ENCODE measurements around the gene PLEKHG5.
A peak's percentile ranks its signal among the peaks of the same experiment; 100 is the strongest.
"Not testable (repeated sequence)": the region's sequence is repeated elsewhere in the genome, so short reads cannot be mapped to it uniquely, and the experiment has no call there.

PLEKHG5 gene

DNA sequence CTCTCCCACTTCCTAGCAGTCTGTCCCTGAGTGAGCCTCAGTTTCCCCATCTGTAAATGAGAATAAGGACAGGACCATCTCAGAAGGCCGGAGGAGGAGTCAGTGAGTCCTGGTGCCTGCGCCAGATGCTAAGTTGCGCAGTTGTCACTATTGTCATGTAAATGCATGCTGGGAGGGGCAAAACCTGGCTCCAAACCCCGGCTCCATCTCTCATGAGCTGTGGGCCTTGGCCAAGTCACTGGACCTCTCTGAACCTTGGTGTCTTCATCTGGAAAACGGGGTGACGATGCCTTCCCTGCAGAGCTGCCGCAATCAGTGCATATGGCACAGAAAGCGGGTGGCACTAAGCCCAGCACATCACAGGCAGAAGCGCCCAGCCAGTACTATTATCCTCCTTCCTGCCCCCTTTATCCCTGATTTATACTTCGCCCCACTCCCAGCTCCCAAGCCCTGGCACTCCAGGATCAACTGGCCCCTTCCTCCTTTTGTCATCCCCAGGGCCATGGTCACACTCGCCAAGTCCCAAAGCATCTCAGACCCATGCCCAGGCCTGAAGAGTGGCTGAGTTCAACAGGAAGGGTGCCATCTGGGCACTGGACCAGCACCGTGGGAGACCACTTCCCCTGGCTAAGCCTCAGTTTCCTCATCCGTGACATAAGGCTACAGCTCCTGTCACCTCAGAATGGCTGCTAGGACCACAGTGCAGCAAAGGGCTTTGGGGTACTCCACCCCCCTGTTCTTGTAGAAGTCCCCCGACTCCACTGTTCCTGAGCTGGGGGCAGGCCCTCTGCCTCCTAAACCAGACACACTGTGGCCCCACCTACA, 4.3 kb upstream of the PLEKHG5 start:
- no peak for DNase-seq

DNA sequence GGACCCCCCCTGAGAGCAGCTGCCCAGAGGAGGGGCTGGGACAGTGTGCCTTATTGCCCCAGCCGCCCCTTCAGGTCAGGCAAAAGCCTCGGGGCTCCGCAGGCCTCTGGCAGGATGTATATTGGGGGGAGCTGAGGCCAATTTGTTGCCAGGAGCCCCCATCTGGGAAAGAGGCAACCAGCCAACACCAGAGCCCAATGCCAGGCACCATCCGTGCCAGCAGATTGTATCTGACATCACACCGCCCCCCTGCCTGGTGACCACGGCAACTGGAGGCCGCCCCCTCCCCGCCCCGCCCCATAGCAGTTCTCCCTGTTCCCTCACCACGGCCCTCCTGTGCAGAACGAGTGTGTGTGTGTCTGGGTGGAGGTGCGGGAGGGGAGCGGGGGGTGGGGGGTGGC, 3.6 kb upstream of the PLEKHG5 start:
- no peak for DNase-seq

- DNase-seq, result no peak
These were observed 3.2 kb upstream of the PLEKHG5 start for GRCh38 chr1:6494627-6495026.

DNA sequence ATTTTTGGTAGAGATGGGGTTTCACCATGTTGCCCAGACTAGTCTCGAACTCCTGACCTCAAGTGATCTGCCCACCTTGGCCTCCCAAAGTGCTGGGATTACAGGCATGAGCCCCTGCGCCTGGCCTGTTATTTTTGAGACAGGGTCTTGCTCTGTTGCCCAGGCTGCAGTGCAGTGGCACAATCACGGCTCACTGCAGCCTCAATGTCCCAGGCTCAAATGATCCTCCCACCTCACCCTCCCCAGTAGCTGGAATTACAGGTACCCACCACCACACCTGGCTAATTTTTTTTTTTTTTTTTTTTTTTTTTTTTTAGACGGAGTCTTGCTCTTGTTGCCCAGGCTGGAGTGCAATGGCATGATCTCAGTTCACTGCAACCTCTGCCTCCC, 2.4 kb upstream of the PLEKHG5 start:
- not testable (repeated sequence) for DNase-seq

- no peak for DNase-seq
These were observed 499 bp upstream of the PLEKHG5 start for GRCh38 chr1:6491966-6492365.

- no peak for DNase-seq
These were observed 402 bp downstream of the PLEKHG5 start for GRCh38 chr1:6491081-6491449.

- no peak for DNase-seq
These were observed 1.0 kb downstream of the PLEKHG5 start for GRCh38 chr1:6490181-6491080.

- DNase-seq, result peak; percentile 44
These were observed 1.7 kb downstream of the PLEKHG5 start for GRCh38 chr1:6489799-6490180.

DNA sequence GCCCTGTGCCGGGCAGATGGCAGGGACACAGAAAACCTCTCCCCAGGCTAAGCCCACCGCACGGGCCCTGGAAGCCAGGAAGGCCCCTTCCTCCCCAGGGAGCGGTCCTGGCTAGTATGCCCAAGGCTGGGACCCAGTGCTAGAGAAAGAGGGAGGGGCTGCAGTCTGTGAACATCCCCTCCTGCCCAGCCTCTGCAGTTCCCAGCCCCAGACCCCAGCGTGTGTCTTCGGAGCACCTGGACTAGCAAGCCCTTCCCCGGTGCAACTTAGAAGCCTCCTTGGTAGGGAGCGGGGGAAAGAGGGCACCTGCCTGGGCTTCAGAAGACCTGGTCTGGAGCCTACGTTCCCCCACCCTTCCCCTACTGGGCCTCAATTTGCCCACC, 2.1 kb downstream of the PLEKHG5 start:
- no peak for DNase-seq

DNA sequence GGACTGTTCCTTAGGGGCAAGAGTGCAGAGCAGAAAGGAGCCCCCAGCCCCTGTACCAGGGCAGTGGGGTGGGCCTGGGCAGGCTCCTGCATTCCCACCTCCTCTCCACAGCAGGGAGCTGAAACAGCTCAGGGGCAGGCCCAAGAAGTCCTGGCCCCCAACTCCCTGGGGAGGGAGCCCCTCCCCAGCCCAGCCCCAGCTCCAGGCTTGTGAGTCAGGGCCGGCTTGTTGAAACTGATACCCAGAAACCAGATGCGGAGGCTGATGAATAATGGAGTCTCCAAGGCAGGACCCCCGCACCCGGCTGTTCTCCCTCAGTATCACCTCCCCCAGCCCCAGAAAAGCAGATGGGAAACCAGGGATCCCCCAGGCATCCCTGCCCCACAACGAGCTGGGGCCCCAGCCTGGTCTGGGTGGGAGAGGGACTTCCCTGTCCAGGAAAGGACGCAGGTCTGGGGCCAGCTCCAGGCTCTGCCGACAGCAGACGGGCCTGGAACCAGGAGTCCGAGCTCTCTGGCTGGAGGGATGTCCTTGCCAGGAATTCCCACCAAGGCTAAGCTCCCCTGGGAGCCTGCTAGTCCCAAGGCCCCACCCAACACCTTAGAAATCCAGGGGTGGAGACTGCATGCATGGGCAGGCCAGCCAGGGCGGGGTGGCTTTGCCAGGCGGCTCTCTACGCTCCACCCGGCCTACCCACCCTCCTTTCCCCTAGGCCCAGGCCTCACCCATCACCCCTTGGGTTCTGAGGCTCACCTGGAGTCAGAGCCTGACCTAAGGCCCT, 2.7 kb downstream of the PLEKHG5 start:
- DNase-seq, result no peak

GRCh38 chr1:6487804-6488484, 3.5 kb downstream of the PLEKHG5 start:
- DNase-seq, result no peak

DNA sequence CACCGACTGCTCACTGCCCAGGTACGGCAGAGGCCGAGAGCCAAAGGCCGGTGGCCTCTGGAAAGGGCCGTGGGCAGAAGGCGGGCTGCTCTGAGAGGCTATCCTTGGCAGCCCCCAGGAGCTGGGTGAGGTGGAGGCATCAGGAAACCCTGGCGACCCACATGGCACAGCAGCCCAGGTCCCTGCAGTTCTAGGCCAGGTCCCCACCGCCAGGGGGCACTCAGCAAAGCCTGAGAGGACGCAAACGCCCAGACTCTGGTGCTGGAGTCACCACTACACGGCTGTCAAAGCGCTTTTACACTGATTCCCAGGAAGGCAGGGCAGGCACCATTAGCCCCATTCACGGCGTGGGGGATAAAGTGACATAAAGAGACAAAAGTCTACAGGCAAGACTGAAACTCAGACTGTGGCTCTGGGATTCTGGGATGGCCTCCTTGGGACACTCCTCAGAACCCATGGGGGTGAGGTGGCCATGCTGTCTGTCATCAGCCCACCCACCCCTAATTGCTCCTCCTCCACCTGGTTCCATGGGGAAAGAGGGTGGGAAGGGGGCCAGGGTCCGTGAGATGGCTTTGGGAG, 4.9 kb downstream of the PLEKHG5 start:
- peak; percentile 56 for DNase-seq

DNA sequence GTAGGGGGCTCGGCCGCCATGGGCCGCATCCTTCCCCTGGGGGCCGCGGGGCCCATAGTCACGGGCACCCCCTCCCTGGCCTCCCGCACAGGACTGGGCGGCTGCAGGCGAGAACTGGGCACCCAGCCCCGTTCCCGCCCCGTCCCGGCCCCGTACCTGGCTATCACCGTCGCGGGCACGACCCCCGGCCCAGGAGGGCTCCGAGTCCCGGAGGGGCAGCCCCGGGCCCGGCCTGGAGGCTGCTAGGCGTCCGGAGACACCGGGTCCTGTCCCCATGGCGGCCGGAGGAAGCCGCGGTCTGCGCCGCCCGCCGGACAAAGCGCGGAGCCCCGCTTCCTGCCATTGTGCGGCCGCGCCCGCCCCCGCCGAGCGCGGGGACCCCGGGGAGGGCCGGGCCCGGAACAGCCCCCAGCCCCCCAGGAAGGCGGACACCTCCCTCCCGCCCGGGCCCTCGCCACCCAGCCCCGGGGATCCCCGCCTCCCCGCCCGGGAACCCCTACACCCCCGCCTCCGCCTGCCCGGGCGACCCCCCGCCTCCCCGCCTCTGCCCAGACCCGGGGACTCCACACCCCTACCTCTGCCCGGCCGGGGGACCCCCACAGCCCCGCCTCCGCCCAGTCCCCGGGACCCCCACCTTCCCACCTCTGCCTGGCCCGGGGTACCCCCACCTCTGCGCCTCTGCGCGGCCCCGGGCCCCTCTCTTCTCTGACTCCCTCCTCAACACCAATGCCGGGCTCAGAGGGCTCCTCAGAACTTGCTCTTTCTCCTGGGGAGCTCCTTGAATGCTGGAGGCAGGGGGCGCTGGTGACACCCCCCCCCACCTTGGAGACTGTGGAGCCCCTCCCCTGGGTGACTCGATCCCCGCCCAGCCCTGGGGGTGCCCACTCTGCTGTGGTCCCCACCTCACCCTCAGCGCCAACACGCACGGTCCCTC, 6.0 kb downstream of the PLEKHG5 start:
- DNase-seq, result no peak

- no peak for DNase-seq
These were observed 6.7 kb downstream of the PLEKHG5 start for GRCh38 chr1:6484826-6485167.

GRCh38 chr1:6483761-6484117, 7.7 kb downstream of the PLEKHG5 start:
- no peak for DNase-seq

DNA sequence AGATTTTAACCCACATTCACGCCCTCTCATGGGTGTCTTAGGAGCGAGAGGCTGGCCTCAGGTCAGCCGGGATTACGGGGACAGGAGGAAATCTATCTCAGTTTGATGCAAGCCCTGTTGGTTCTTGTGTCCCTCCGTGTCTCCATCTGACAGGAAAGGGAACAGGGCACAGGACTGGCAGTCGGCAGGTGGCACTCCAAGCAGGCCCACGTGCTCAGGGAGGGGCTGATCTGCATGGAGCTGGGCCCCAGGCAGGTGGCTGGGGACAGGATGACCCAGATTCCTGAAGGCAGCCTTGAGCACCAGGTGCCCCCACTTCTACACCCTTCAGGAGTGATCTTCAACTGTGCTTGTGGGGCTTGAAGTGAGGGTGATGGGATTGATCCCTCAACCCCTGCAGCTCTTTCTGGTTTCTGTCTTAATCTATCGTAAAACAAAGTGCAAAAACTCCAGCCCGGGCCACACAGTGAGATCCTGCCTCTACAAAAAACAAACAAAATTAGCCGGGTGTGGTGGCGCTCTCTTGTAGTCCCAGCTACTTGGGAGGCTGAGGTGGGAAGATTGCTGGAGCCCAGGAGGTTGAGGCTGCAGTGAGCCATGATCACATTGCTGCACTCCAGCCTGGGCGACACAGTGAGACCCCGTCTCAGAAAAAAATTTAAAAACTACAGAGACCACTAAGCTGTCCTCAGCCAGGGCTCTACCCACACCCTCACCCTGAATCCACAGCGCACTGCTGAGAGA, 8.3 kb downstream of the PLEKHG5 start:
- no peak for DNase-seq

DNA sequence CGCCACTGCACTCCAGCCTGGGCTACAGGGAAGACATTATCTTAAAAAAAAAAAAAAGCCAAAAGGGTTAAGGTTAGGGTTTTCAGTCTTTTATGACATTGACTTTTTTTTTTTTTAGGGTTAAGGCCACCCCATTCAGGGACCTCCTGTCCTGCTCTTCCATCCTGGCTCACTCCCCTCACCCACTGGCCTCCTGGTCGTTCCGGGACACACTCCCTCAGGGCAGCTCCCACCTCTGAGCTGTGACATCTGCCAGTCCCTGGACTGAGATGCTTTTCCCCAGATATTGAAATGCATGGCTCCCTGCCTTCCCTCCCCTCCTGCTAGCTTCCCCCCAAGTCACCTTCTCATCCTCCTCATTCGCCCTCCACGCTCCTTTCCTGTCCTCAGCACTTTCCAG, 9.6 kb downstream of the PLEKHG5 start:
- DNase-seq, result no peak

- DNase-seq, result no peak
These were observed 14.2 kb downstream of the PLEKHG5 start for GRCh38 chr1:6477039-6477820.

DNA sequence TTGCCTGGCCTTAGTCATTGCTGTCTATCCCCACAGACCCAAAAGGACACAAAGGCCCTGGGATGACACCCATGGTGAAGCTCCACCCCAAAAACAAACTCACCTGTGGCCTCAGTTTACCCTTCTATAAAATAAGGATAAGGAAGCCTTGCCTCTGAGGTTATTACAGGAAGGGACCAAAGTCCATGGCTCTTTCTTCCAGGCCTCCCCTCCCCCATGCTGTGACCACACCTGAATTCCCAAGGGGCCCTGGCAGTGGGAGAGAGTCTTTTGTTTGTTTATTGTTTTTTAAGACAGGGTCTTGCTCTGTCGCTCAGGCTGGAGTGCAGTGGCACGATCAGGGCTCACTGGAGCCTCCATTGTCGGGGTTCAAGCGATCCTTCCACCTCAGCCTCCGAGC, 15.0 kb downstream of the PLEKHG5 start:
- no peak for DNase-seq

Measured in GDM1 (cell line).